COLO668 (cell line): ENCODE data around the gene HDAC10.

Experiments used
- DNase-seq: peaks from one replicate; lab custom pipeline; 2025; ENCODE audit not compliant: unreplicated experiment; lab: John Stamatoyannopoulos, UW

Gene HDAC10

GRCh38 chr22:50219800-50220602, 31.1 kb downstream of the HDAC10 start:
- DNase-seq, result no peak

- DNase-seq, result peak; percentile 84
These were observed 31.9 kb downstream of the HDAC10 start for GRCh38 chr22:50218996-50219727.

- peak; percentile 71 for DNase-seq
These were observed 32.7 kb downstream of the HDAC10 start for GRCh38 chr22:50218153-50218995.

GRCh38 chr22:50217543-50218152, 33.4 kb downstream of the HDAC10 start:
- no peak for DNase-seq

- DNase-seq, result no peak
These were observed 34.2 kb downstream of the HDAC10 start for GRCh38 chr22:50216684-50217520.

- DNase-seq, result no peak
These were observed 34.9 kb downstream of the HDAC10 start for GRCh38 chr22:50216055-50216683.

GRCh38 chr22:50215297-50216054, 35.6 kb downstream of the HDAC10 start:
- DNase-seq, result peak; percentile 19

GRCh38 chr22:50213263-50213662, 37.8 kb downstream of the HDAC10 start:
- DNase-seq, result no peak

- DNase-seq, result no peak
These were observed 39.9 kb downstream of the HDAC10 start for GRCh38 chr22:50211147-50211546.

- no peak for DNase-seq
These were observed 40.5 kb downstream of the HDAC10 start for GRCh38 chr22:50210378-50211139.

- DNase-seq, result peak; percentile 59
These were observed 41.2 kb downstream of the HDAC10 start for GRCh38 chr22:50209893-50210292.

- no peak for DNase-seq
These were observed 41.8 kb downstream of the HDAC10 start for GRCh38 chr22:50208939-50209892.

- DNase-seq, result no peak
These were observed 42.6 kb downstream of the HDAC10 start for GRCh38 chr22:50208430-50208938.

GRCh38 chr22:50207383-50208140, 43.5 kb downstream of the HDAC10 start:
- no peak for DNase-seq

GRCh38 chr22:50206599-50206998, 44.5 kb downstream of the HDAC10 start:
- DNase-seq, result peak; percentile 21
